ENCODE data around the gene CPNE6. TPM values are rescaled to one million over a fixed set of nuclear protein-coding genes. Genes with fewer than 3 reads are reported as not detected.
A peak's percentile ranks its signal among the peaks of the same experiment; 100 is the strongest.
"Not testable (repeated sequence)": the region's sequence is repeated elsewhere in the genome, so short reads cannot be mapped to it uniquely, and the experiment has no call there.

The CPNE6 gene
- not detected for polyA plus RNA-seq (2013, experiment 1 of 2; ENCODE audit: insufficient read length)
- polyA plus RNA-seq (2013, experiment 2 of 2; ENCODE audit: insufficient read length), result not detected

- no peak for DNase-seq
These were observed at the start of gene CPNE6 for GRCh38 chr14:24071144-24071697. TSS of gene CPNE6 (plus strand) at chr14:24071562. CDS start at chr14:24072937, 1,375 bp downstream.

GRCh38 chr14:24024939-24025418, 46.4 kb upstream of the CPNE6 start:
- DNase-seq, result not testable (repeated sequence)

- DNase-seq, result not testable (repeated sequence)
These were observed 41.7 kb upstream of the CPNE6 start for GRCh38 chr14:24029687-24030086.

GRCh38 chr14:24031331-24031730, 40.0 kb upstream of the CPNE6 start:
- DNase-seq, result not testable (repeated sequence)

- DNase-seq, result peak; percentile 84
These were observed 38.5 kb upstream of the CPNE6 start for GRCh38 chr14:24032727-24033418.

- not testable (repeated sequence) for DNase-seq
These were observed 35.6 kb upstream of the CPNE6 start for GRCh38 chr14:24035769-24036168.

GRCh38 chr14:24036169-24036962, 35.0 kb upstream of the CPNE6 start:
- DNase-seq, result peak; percentile 61

- DNase-seq, result not testable (repeated sequence)
These were observed 34.3 kb upstream of the CPNE6 start for GRCh38 chr14:24036963-24037657.

GRCh38 chr14:24037658-24038037, 33.7 kb upstream of the CPNE6 start:
- no peak for DNase-seq

- DNase-seq, result no peak
These were observed 32.7 kb upstream of the CPNE6 start for GRCh38 chr14:24038686-24039085.

- no peak for DNase-seq
These were observed 30.7 kb upstream of the CPNE6 start for GRCh38 chr14:24040692-24041091.

GRCh38 chr14:24042746-24043145, 28.6 kb upstream of the CPNE6 start:
- no peak for DNase-seq

GRCh38 chr14:24049002-24049401, 22.4 kb upstream of the CPNE6 start:
- not testable (repeated sequence) for DNase-seq

- DNase-seq, result not testable (repeated sequence)
These were observed 20.6 kb upstream of the CPNE6 start for GRCh38 chr14:24050753-24051152.

GRCh38 chr14:24051176-24051788, 20.1 kb upstream of the CPNE6 start:
- no peak for DNase-seq

GRCh38 chr14:24051789-24052655, 19.3 kb upstream of the CPNE6 start, which contains the start of gene CARMIL3:
TSS of gene CARMIL3 (plus strand) at chr14:24052009. CDS start at chr14:24052154, 145 bp downstream.
- peak; percentile 51 for DNase-seq

- no peak for DNase-seq
These were observed 18.5 kb upstream of the CPNE6 start for GRCh38 chr14:24052656-24053547.

GRCh38 chr14:24053548-24054323, 17.6 kb upstream of the CPNE6 start:
- no peak for DNase-seq

GRCh38 chr14:24054324-24054641, 17.1 kb upstream of the CPNE6 start:
- no peak for DNase-seq
